H9 (cell line): Measurements from ENCODE around the gene PMEL. TPM values are rescaled to one million over a fixed set of nuclear protein-coding genes. Genes with fewer than 3 reads are reported as not detected.
"Not testable (repeated sequence)": the region's sequence is repeated elsewhere in the genome, so short reads cannot be mapped to it uniquely, and the experiment has no call there.

Experiments
- DNase-seq: peaks from one replicate; pipeline ENCODE4 v3.0.0-alpha.2; 2017
- H2AFZ ChIP-seq: one replicate; pipeline ENCODE4 v1.6.1; 2013; ENCODE audit warnings: mild to moderate bottlenecking, low read length, control low read depth, moderate library complexity
- H2AK5ac ChIP-seq: 2 replicates; pipeline ENCODE4 v1.6.1; 2013; ENCODE audit warnings: low read length, control low read depth, mixed read lengths; ENCODE audit not compliant: insufficient read length
- H2BK120ac ChIP-seq: one replicate; pipeline ENCODE4 v1.6.1; 2013; ENCODE audit warnings: low read depth, mild to moderate bottlenecking, low read length, control low read depth, inconsistent platforms; ENCODE audit not compliant: poor library complexity, severe bottlenecking
- H2BK12ac ChIP-seq: 2 replicates; pipeline ENCODE4 v1.6.1; 2013; ENCODE audit warnings: low read length, control low read depth, mixed read lengths, low read depth; ENCODE audit not compliant: insufficient read length
- H2BK15ac ChIP-seq: 2 replicates; pipeline ENCODE4 v1.6.1; 2013; ENCODE audit warnings: low read depth, low read length, control low read depth
- H2BK20ac ChIP-seq: one replicate; pipeline ENCODE4 v1.6.1; 2013; ENCODE audit warnings: low read depth, mild to moderate bottlenecking, low read length, control low read depth, inconsistent platforms; ENCODE audit not compliant: poor library complexity, severe bottlenecking
- H2BK5ac ChIP-seq: 2 replicates; pipeline ENCODE4 v1.6.1; 2013; ENCODE audit warnings: low read length, control low read depth, mixed read lengths; ENCODE audit not compliant: insufficient read length
- H3K14ac ChIP-seq: 2 replicates; pipeline ENCODE4 v1.6.1; 2013; ENCODE audit warnings: low read length, control low read depth; ENCODE audit not compliant: insufficient read depth
- H3K18ac ChIP-seq: 2 replicates; pipeline ENCODE4 v1.6.1; 2013; ENCODE audit warnings: low read depth, mild to moderate bottlenecking, mixed read lengths, low read length, control low read depth; ENCODE audit not compliant: insufficient read length
- H3K23ac ChIP-seq: 2 replicates; pipeline ENCODE4 v1.6.1; 2013; ENCODE audit warnings: low read length, control low read depth, mixed read lengths, low read depth; ENCODE audit not compliant: insufficient read length
- H3K23me2 ChIP-seq: 2 replicates; pipeline ENCODE4 v1.6.1; 2013; ENCODE audit warnings: low read depth, mild to moderate bottlenecking, mixed read lengths, low read length, control low read depth; ENCODE audit not compliant: insufficient read length, poor library complexity, severe bottlenecking
- H3K27ac ChIP-seq: 2 replicates; pipeline ENCODE4 v1.5.1; 2013; ENCODE audit warnings: low read length, control low read depth, mixed read lengths, low read depth; ENCODE audit not compliant: insufficient read length
- H3K27me3 ChIP-seq: 2 replicates; pipeline ENCODE4 v1.6.1; 2013; ENCODE audit warnings: low read length, control low read depth, inconsistent platforms; ENCODE audit not compliant: insufficient read depth
- H3K4ac ChIP-seq: 2 replicates; pipeline ENCODE4 v1.6.1; 2013; ENCODE audit warnings: low read depth, mild to moderate bottlenecking, control low read depth, inconsistent platforms, low read length, moderate library complexity
- H3K4me1 ChIP-seq: 2 replicates; pipeline ENCODE4 v1.6.1; 2013; ENCODE audit warnings: low read length, control low read depth, inconsistent platforms; ENCODE audit not compliant: insufficient read depth
- H3K4me2 ChIP-seq: 2 replicates; pipeline ENCODE4 v1.6.1; 2013; ENCODE audit warnings: low read length, control low read depth, mixed read lengths; ENCODE audit not compliant: insufficient read length, insufficient read depth
- H3K56ac ChIP-seq: 2 replicates; pipeline ENCODE4 v1.6.1; 2013; ENCODE audit warnings: low read depth, mild to moderate bottlenecking, mixed read lengths, low read length, control low read depth; ENCODE audit not compliant: insufficient read length
- H3K79me1 ChIP-seq: 2 replicates; pipeline ENCODE4 v1.6.1; 2013; ENCODE audit warnings: low read depth, mild to moderate bottlenecking, moderate library complexity, low read length, control low read depth, inconsistent platforms; ENCODE audit not compliant: insufficient read depth, poor library complexity, severe bottlenecking
- H3K79me2 ChIP-seq: 2 replicates; pipeline ENCODE4 v1.6.1; 2013; ENCODE audit warnings: low read length, control low read depth, inconsistent platforms; ENCODE audit not compliant: insufficient read depth
- H3K9ac ChIP-seq: 2 replicates; pipeline ENCODE4 v1.6.1; 2013; ENCODE audit warnings: low read length, control low read depth, mixed read lengths; ENCODE audit not compliant: insufficient read length; ENCODE audit errors: extremely low read depth
- H3K9me3 ChIP-seq: one replicate; pipeline ENCODE4 v1.6.1; 2013; ENCODE audit warnings: low read depth, low read length, inconsistent platforms; ENCODE audit not compliant: control insufficient read depth
- H3T11ph ChIP-seq: one replicate; pipeline ENCODE4 v1.6.1; 2013; ENCODE audit warnings: mild to moderate bottlenecking, low read length, control low read depth, inconsistent platforms
- H4K20me1 ChIP-seq: one replicate; pipeline ENCODE4 v1.6.1; 2013; ENCODE audit not compliant: control insufficient read depth, insufficient read length, insufficient read depth
- H4K5ac ChIP-seq: 2 replicates; pipeline ENCODE4 v1.6.1; 2013; ENCODE audit warnings: low read depth, mild to moderate bottlenecking, mixed read lengths, low read length, control low read depth; ENCODE audit not compliant: insufficient read length
- H4K8ac ChIP-seq: replicated peaks from 2 replicates; pipeline ENCODE4 v1.6.1; 2013; ENCODE audit warnings: low read length, control low read depth, mixed read lengths, low read depth; ENCODE audit not compliant: insufficient read length
- H4K91ac ChIP-seq: 2 replicates; pipeline ENCODE4 v1.6.1; 2013; ENCODE audit warnings: low read depth, mild to moderate bottlenecking, moderate library complexity, mixed read lengths, low read length, control low read depth; ENCODE audit not compliant: insufficient read length
- H3K27ac Mint-ChIP-seq, 3 experiments: 2 replicates in 2 of 3; 3 replicates in 1 of 3; pipeline ENCODE4 v1.8.0; 2020 to 2021; ENCODE audit warnings: mixed read lengths in 3 of 3, mild to moderate bottlenecking in 1 of 3, moderate library complexity in 1 of 3
- H3K27me3 Mint-ChIP-seq: 2 replicates; pipeline ENCODE4 v1.8.0; 2021; ENCODE audit warnings: low read depth, mild to moderate bottlenecking, moderate library complexity, mixed read lengths
- H3K36me3 Mint-ChIP-seq, 3 experiments: 2 replicates in 2 of 3; 3 replicates in 1 of 3; pipeline ENCODE4 v1.8.0; 2020 to 2021; ENCODE audit warnings: low read depth in 3 of 3, mixed read lengths in 3 of 3; ENCODE audit not compliant: insufficient read depth in 1 of 3
- H3K4me1 Mint-ChIP-seq, 2 experiments: 2 replicates each; pipeline ENCODE4 v1.8.0; 2020; ENCODE audit warnings: mixed read lengths in 2 of 2
- H3K4me3 Mint-ChIP-seq, 2 experiments: 2 replicates in 1 of 2; 3 replicates in 1 of 2; pipeline ENCODE4 v1.8.0; 2020 to 2021; ENCODE audit warnings: mild to moderate bottlenecking in 2 of 2, mixed read lengths in 2 of 2, moderate library complexity in 1 of 2
- H3K9me3 Mint-ChIP-seq, 2 experiments: 2 replicates in 1 of 2; 3 replicates in 1 of 2; pipeline ENCODE4 v1.8.0; 2020; ENCODE audit warnings: mild to moderate bottlenecking in 2 of 2, mixed read lengths in 2 of 2, moderate library complexity in 1 of 2
- CTCF ChIP-seq: fragments of 200-600 bp; sonication (generic); conservative IDR thresholded peaks from 3 replicates; pipeline ENCODE4 v1.8.0; 2021; ENCODE audit warnings: antibody characterized with exemption, mild to moderate bottlenecking
- WGBS: extraction: QIAGEN DNeasy Blood & Tissue Kit; methylation state at CpG from one replicate; pipeline ENCODE4 v1.1.7; 2013; ENCODE audit warnings: missing lambda C conversion rate, low lambda C conversion rate, mixed read lengths; ENCODE audit not compliant: insufficient read length; ENCODE audit errors: extremely low coverage; 5-methylcytosine and 5-hydroxymethylcytosine counted together
- total RNA-seq: library from RNA; stranded (reverse); gene quantifications from 2 replicates; pipeline ENCODE4 v1.2.1, GENCODE V29; 2021

Gene PMEL
- total RNA-seq, 1 experiment from 2014 or later, result 72.6 TPM

GRCh38 chr12:55991110-55991509 is 25.3 kb upstream of the PMEL start:
- Histone ChIP-seq H3K14ac (no peak overlapping the region), H3T11ph (no peak overlapping the region), H2BK5ac (no peak overlapping the region), H3K9me3 (no peaks in the 10 kb centered on the region), H3K23me2 (no peaks in the 10 kb centered on the region), H3K4ac (no peak overlapping the region), H3K79me1 (no peaks in the 10 kb centered on the region), H2BK120ac (no peak overlapping the region), H2BK12ac (no peak overlapping the region), H3K79me2 (no peaks in the 10 kb centered on the region), H4K20me1 (no peaks in the 10 kb centered on the region), H3K27me3 (no peaks in the 10 kb centered on the region), H3K9ac (no peak overlapping the region), H3K4me2 (no peak overlapping the region), H3K27ac (no peak overlapping the region), H3K23ac (no peak overlapping the region), H4K5ac (no peak overlapping the region), H4K8ac (no peak overlapping the region), H2AFZ (no peak overlapping the region), H2BK20ac (no peak overlapping the region), H3K56ac (no peak overlapping the region), H3K4me1 (no peaks in the 10 kb centered on the region), H3K18ac (no peak overlapping the region), H2BK15ac (no peak overlapping the region), H4K91ac (no peak overlapping the region), H2AK5ac (no peak overlapping the region)
- Mint-ChIP-seq H3K9me3 (no peaks in the 10 kb centered on the region; a peak in 1 of 5 replicates), H3K4me1 (no peaks in the 10 kb centered on the region), H3K4me3 (no peak overlapping the region), H3K27ac (no peak overlapping the region), H3K36me3 (peaks cover 48 to 81% (median 75%) of the 10 kb centered on the region in 3 experiments; a peak in 6 of 7 replicates), H3K27me3 (no peaks in the 10 kb centered on the region)
- TF ChIP-seq CTCF, result no peak
- DNase-seq, result no peak
- whole genome bisulfite sequencing, result no CpG with 5 or more reads among the region's 3 CpGs

GRCh38 chr12:55985976-55986375 is 20.1 kb upstream of the PMEL start:
- not testable (repeated sequence) for H2AFZ ChIP-seq, H3K23ac ChIP-seq, H3K27me3 ChIP-seq, H3K4me1 Mint-ChIP-seq, H3K9me3 ChIP-seq, H3K79me2 ChIP-seq, H3K23me2 ChIP-seq, H3K18ac ChIP-seq, H3K4me1 ChIP-seq, H3K4ac ChIP-seq, H4K20me1 ChIP-seq, H3K4me3 Mint-ChIP-seq, H2BK15ac ChIP-seq, H3T11ph ChIP-seq, H4K8ac ChIP-seq, H2BK12ac ChIP-seq, H2BK120ac ChIP-seq, DNase-seq, H3K79me1 ChIP-seq, H2BK5ac ChIP-seq, H3K27me3 Mint-ChIP-seq, H3K56ac ChIP-seq, H3K27ac ChIP-seq, H2BK20ac ChIP-seq, H3K9ac ChIP-seq, H3K14ac ChIP-seq, H3K9me3 Mint-ChIP-seq, H4K5ac ChIP-seq, H4K91ac ChIP-seq, H3K4me2 ChIP-seq, H2AK5ac ChIP-seq
- H3K27ac Mint-ChIP-seq, result peak overlapping the region in 1 of 3 experiments; percentile 39; a peak in 3 of 7 replicates
- peaks cover 29 to 70% (median 65%) of the 10 kb centered on the region in 3 experiments; a peak in 6 of 7 replicates for H3K36me3 Mint-ChIP-seq
- no CpG with 5 or more reads among the region's 7 CpGs for WGBS
